Islet of Langerhans (tissue), 1 donor: ENCODE measurements around the gene TMEM258.

Experiments
- FAIRE-seq: peaks from one replicate; lab custom pipeline; 2011; peaks lifted over from hg19 to GRCh38; lab: Jason Lieb, UNC

Gene TMEM258

GRCh38 chr11:61795459-61795858 lies 3.1 kb upstream of the TMEM258 start:
- FAIRE-seq, result no peak

GRCh38 chr11:61794579-61794978 lies 2.2 kb upstream of the TMEM258 start:
- FAIRE-seq, result no peak

GRCh38 chr11:61793829-61794204 lies 1.4 kb upstream of the TMEM258 start:
- FAIRE-seq, result no peak

GRCh38 chr11:61793083-61793828 lies 857 bp upstream of the TMEM258 start:
- no peak for FAIRE-seq

- FAIRE-seq, result no peak
Measured at GRCh38 chr11:61791737-61792309, 576 bp downstream of the TMEM258 start.

GRCh38 chr11:61787928-61788491 lies 4.4 kb downstream of the TMEM258 start:
- no peak for FAIRE-seq

- no peak for FAIRE-seq
Measured at GRCh38 chr11:61785837-61786402, 6.5 kb downstream of the TMEM258 start.

- FAIRE-seq, result no peak
Measured at GRCh38 chr11:61784506-61784805, 7.9 kb downstream of the TMEM258 start.

- no peak for FAIRE-seq
Measured at GRCh38 chr11:61783717-61784505, 8.5 kb downstream of the TMEM258 start.

- no peak for FAIRE-seq
Measured at GRCh38 chr11:61782841-61783240, 9.6 kb downstream of the TMEM258 start.

- FAIRE-seq, result no peak
Measured at GRCh38 chr11:61782299-61782698, 10.1 kb downstream of the TMEM258 start.

GRCh38 chr11:61781585-61781984 lies 10.8 kb downstream of the TMEM258 start:
- no peak for FAIRE-seq

- no peak for FAIRE-seq
Measured at GRCh38 chr11:61780581-61781162, 11.7 kb downstream of the TMEM258 start.

GRCh38 chr11:61779666-61780525 lies 12.5 kb downstream of the TMEM258 start:
- FAIRE-seq, result no peak

- FAIRE-seq, result no peak
Measured at GRCh38 chr11:61778920-61779650, 13.3 kb downstream of the TMEM258 start.

- FAIRE-seq, result no peak
Measured at GRCh38 chr11:61778357-61778886, 14.0 kb downstream of the TMEM258 start.

- no peak for FAIRE-seq
Measured at GRCh38 chr11:61777234-61778090, 14.9 kb downstream of the TMEM258 start.

- FAIRE-seq, result no peak
Measured at GRCh38 chr11:61776561-61777075, 15.8 kb downstream of the TMEM258 start.
